Glomerular visceral epithelial cell (primary cell): ENCODE data around the gene ANO7.
"Not testable (repeated sequence)": the region's sequence is repeated elsewhere in the genome, so short reads cannot be mapped to it uniquely, and the experiment has no call there.

Experiments
- DNase-seq: peaks from one replicate; pipeline ENCODE4 v3.0.0-alpha.2; 2016; ENCODE audit errors: extremely low spot score

The ANO7 gene

DNA sequence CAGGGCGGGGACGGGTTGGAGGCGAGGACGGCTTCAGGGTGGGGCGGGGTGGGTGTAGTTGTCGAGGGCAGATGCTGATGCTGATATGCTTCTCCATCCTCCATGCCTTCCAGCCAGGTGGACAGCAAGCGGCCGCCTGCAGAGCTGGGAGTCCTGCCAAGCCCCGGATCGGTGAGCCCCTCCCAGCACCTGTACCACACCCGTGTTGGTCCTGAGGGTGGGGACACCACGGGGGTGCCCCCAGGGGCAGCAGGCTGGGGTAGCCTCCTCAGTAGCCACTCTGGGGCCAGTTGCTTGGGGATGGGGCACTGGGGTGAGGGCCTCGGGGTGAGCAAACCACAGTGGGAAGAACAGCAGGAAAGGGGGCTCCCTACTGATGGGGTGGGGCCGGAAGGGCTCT, 2.6 kb downstream of the ANO7 start:
- no peak for DNase-seq

DNA sequence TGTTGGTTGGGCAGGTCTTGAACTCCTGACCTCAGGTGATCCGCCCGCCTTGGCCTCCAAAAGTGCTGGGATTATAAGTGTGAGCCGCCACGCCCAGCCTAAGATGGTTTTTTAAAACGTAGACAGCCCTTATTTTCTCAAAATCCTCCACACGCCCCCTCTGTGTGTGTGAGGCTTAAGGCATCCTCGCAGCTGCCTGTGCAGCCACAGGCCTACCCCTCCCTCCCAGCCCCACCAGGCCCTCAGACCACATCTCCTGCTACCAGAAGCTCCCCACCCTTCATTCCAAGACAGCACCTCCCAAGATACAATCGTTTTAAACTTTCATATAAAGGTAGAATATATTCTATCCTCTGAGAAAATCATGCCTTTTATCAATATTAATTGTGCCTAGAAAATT, 4.8 kb downstream of the ANO7 start:
- DNase-seq: no peak

DNA sequence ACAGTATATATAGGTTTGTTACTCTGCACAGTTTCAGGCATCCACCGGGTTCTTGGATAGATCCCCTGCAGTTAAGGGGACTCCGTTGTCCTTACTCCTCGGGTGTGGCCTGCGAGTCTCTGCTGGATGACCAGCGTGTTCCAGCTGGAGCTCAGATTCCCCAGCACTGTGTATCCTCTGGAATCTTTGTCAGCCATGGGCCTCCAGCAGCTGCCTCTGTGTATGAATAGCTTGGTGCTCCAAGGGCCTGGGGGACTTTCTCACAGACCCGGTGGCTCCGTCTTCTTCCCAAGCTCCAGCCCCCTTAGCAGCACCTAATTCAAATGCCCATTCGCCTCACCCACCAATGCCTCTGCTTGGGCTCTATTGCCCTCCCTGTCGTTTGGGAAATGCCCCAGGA, 6.3 kb downstream of the ANO7 start:
- DNase-seq: no peak

DNA sequence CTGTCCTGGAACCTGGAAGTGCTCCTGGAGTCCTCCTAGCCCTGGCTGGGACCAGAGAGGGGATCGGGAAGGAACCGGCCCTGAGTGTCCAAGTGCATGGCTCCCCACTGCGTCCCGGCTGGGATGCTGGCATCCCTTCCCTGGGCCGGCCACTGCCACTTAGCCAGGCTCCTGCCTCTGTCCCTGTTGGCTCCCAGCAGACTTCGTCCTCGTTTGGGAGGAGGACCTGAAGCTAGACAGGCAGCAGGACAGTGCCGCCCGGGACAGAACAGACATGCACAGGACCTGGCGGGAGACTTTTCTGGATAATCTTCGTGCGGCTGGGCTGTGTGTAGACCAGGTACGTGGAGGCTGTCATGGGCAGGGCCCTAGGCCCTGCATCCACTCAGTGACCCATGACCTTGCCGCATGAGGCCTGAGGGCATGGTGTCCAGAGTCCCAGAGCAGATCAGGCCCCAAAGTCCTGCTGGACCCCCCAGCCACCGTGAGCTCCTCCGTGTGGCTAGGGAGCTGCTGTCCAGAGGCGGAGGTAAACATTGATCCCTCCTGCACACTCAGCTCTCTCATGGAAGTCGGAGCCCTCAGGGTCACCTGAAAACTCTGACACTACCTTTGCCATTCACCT, 7.1 kb downstream of the ANO7 start:
- no peak for DNase-seq

DNA sequence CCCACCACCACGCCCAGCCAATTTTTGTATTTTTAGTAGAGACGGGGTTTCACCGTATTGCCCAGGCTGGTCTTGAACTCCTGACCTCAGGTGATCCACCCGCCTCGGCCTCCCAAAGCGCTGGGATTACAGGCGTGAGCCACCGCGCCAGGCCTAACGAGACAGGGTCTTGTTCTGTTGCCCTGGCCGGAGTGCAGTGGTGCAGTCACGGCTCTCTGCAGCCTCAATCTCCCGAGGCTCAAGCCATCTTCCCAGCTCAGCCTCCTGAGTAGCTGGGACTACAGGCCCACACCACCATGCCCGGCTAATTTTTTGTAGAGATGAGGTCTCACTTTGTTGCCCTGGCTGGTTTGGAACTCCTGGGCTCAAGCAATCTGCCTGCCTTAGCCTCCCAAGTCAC, 8.8 kb downstream of the ANO7 start:
- not testable (repeated sequence) for DNase-seq

DNA sequence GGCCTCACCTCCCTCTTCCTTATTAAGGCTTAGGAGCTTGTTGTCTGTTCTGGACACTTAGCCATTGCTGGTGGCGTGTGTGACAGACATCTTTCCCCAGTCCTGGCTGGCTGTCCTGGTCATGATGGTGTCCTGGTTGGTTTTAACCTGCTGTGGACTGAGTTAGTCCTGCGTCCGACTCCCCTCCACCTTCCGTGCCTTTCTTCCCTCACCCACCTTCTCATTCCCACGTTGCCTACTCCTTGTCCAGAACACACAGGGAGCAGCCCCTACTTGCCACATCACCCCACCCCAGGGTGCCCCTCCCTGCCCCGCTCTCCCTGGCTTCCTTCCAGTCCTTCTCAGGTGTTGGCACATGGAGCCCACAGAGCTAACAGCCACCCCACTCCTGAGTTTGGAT, 9.5 kb downstream of the ANO7 start:
- DNase-seq: no peak

DNA sequence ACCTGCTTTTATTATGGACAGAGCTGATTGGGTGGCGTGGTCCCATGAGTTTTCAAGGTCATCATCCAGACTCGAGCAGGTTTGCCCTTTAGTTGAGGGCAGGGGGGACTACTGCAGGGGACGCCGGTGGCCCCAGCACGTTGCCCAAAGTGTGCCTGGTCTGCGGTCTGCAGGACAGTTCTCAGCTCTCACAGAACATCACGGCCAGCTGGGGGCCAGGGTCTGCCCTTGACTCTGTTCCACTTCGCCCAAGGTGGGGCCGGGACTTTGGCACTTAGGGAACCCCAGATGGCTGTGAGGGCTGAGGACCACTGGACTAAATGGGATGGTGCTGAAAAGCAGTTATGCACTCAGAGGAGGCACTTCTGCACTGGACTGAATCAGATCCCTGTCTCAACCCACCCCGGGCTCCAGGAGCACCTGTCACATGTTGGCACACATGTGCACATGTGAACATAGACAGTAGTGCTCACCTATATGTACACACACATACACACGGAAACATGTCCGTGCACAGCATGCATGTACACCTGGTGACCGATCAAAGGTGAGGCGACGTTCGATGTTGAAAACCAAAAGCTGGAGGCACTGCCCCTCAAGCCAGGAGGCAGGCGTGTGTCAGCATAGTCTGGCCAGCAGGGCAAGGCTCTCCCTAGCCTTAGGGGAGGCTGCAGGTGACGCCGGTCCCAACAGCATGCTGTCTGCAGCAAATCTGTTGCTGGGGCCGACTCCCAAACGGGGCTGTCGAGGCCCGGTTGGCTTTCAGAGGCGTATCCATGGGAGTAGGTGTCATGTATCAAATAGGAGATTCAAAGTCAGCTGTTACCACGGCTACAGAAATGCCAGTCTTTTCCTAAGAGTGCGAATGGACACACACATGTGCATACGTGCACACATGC, 10.2 kb downstream of the ANO7 start:
- no peak for DNase-seq

DNA sequence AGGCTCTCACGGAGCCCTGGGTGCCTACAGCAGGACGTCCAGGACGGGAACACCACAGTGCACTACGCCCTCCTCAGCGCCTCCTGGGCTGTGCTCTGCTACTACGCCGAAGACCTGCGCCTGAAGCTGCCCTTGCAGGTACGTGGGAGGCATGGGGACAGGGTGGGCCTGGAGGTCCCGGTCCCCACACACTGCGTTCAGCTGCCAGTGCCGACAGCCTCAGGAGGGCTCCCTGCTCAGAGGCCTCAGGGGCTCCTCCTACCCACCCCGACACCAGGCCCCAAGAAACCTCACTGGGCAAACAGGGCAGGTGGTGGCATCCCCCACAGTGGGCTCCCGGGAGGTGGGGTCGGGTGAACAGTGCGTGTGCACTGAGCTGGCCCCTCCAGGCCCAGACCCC, 10.8 kb downstream of the ANO7 start:
- no peak for DNase-seq

DNA sequence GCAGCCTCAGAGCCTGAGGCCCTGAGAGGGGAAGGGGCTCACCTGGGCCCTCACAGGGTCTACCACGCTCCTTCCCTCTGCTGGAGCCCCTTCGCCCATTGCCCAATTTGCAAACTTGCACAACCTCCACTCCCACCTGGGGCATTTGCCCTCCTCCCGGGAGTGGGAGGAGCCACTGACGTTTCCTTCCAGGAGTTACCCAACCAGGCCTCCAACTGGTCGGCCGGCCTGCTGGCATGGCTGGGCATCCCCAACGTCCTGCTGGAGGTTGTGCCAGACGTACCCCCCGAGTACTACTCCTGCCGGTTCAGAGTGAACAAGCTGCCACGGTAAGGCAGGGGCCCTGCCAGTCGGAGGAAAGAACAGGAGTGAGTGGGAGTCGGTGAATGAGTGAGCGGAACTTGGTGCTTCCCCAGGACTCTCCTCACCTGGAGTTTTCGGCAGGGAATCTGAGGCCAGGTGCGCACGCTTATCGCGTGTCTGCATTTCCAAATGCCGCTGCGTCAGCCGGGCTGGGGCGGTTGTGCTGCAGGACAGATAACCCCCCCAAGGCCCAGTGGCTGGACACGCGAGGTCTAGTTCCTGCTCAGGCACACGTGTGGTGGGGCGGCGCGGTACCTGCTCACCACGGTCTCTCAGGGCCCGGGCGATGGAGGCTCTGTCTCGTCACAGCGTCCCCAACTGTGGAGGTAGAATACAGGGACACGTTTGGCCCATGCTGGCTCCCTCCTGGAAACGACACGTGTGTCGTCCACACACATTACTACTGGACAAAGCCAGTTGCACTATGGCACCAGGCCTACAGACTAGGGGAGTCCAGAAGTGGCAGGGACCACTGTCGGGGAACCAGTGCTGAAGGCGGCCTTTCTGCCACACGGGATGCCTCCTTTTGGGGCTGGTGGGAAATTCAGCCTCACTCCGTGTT, 11.7 kb downstream of the ANO7 start:
- no peak for DNase-seq

DNA sequence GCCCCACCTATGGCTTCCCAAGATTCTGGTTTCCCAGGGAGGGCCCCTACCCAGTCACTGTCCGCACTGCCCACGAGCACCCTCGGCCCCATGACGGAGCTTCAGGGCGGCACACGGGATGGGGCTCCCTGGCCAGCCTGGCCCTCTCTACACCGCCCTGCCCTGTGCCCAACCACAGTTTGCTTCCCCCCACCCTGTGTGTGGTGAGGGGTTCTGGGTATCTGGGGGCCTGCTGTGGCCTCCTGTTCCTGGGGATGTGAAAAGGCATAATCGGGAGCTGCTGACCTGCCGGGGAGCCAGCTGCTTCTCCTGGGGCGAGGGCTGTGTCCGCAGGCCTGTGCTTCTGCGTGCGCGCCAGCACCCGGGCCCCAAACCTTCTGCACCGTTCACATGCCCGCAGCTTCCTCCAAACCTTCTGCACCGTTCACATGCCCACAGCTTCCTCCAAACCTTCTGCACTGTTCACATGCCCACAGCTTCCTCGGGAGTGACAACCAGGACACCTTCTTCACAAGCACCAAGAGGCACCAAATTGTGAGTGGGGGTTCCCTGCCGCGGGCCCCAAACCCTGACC, 12.4 kb downstream of the ANO7 start:
- no peak for DNase-seq

DNA sequence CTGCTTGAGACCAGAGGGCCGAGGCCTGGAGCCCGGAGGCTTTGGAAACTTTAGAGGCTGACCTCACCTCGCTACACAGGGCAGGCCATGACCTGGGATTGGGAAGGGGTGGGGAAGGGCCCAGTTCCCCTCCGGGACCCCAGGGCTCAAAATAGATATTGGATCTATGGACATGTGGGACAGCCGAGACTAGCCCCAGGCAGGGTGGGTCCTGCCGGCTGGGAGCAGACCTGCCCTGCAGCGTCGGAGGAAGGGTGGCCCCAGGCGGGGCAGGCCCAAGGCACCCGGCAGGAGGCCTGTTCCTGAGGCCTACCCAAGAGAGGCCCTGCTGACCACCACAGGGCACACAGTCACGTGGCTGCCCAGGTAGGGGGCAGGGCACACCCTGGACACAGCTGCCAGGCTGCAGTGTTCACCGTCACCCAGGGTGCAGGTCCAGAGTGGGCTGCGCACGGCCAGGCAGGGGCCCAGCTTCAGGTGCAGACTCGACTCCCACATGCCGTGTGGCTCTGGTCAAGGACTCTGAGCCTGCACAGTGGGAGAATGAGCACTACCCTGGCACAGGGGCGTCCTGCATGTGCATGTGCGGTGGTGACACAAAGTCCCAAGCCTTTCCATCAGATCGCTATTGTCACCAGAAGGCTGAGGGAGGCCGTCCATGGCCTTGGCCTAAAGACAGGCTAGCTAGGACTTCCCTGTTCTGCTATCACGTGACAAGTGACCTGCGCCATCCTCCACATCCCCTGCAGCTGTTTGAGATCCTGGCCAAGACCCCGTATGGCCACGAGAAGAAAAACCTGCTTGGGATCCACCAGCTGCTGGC, 13.2 kb downstream of the ANO7 start:
- no peak for DNase-seq

DNA sequence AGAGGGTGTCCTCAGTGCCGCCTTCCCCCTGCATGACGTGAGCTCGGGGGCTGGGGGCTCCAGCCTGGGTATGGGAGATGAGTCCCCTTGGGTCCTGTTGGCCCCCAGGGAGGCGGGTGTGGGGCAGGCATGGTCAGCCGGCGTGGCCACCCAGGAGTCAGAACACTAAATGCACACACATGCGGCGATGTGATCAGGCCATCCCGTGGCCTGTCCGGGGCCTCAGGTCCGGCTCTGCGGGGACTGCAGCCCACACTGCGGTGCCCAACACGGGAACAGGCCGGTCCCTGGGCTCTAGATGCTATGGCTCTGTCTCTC, 13.8 kb downstream of the ANO7 start:
- DNase-seq: no peak

DNA sequence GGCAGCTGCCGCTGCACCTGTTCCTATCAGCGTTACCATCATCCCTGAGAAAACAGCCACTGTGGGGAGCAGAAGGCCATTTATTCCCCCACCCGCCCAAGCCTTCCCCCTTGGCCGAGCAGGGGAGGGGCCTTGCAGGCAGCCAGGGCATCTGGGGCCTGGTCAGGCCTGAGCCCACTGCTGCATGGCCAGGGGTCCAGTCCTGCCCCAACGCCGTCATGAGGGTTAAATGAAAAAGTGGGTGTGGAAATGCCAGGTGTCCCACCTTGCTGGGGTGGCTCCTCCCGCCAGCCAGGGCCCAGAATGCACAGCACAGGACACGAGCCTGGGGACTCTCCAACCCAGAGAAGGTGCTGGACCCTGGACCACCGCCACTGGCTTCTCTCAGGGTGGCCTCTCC, 14.2 kb downstream of the ANO7 start:
- DNase-seq: no peak

DNA sequence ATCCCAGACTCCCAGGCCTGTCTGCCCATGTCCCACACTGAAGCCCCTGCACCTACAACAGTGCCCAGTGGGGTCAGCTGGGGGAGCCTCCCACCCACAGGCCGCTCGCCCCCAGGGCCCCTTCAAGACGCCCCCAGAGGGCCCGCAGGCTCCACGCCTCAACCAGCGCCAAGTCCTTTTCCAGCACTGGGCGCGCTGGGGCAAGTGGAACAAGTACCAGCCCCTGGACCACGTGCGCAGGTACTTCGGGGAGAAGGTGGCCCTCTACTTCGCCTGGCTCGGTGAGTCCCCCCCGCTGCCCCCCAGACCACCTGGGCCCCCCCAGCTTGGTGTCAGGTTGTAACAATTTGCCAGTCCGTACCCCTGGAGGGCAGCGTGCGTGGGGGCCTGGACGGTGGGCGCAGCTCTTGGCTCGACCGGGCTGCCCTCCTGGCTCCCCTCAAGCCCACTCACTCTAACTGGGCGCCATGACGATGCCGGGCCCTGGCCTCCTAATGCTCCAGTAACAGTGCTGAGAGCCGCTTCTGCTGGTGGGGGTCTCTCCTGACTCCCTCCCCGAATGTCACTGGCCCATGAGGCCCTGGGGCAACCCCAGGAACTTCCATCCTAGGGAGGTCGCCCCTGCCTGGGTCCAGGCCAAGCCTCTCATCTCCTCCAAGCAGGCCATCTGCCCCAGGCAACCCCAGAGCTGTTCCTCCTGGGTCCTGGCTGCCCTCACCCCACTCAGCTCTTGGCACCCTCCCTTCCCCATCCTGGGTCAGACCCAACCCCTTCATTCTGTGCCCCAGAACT, 14.9 kb downstream of the ANO7 start:
- no peak for DNase-seq

DNA sequence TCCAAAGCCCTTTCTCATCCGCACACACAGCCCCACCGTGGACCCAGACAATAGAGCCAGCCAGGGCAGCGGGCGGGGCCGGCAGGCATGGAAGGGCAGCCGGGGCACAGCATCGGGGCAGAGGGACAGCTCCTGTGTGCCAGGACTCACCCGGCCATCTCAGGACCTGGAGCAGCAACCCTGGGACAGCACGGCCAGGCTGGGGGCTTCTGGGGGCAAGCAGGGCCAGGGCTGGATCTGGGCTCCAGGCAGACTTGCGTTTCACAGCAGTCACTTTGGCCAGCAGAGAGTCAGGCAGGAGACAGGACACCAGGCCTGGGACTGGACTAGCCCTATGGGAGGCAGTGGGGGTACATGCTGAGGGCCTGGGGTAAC, 15.5 kb downstream of the ANO7 start:
- no peak for DNase-seq

DNA sequence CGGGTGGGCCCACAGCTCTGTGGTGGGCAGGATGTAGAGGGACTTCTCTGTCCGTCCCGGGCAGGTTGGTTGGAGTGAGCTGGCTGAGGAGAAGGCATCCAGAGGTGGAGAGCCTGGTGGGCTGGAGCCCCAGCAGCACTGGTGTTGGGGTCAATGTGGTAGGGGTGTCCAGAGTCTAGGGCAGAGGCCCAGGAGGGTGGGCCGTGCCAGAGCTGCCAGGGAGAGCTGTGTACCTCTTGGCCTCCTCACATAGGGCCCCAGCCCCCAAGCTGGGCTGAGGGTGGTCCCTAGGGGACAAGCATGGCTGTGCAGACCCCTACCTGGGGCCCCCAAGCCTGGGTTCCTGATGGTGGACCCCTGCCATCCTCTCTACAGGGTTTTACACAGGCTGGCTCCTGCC, 16.0 kb downstream of the ANO7 start:
- DNase-seq: no peak

DNA sequence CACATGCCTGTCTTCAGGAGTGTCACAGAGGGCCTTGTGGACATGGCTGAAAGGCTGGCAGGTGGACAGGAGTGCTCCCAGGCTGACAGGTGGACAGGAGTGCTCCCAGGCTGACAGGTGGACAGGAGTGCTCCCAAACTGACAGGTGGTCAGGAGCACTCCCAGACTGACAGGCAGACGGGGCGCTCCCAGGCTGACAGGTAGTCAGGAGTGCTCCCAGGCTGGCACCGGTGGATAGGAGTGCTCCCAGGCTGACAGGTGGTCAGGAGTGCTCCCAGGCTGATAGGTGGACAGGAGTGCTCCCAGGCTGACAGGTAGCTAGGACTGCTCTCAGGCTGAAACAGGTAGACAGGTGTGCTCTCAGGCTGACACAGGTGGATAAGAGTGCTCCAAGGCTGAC, 16.6 kb downstream of the ANO7 start:
- no peak for DNase-seq

DNA sequence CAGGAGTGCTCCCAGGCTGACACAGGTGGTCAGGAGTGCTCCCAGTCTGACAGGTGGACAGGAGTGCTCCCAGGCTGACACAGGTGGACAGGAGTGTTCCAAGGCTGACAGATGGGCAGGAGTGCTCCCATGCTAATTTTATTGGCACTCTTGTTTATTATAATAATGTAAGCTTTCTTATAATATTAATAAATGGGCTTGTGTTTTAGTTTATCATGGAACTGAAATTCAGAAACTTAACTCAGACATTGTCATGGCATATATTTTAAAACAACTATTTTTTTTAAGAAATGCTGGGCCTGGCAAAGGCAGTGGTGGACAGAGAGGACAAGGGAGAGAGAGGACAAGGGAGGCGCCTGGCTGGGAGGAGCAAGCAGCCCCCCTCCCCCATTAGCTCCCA, 18.7 kb downstream of the ANO7 start:
- DNase-seq: no peak

DNA sequence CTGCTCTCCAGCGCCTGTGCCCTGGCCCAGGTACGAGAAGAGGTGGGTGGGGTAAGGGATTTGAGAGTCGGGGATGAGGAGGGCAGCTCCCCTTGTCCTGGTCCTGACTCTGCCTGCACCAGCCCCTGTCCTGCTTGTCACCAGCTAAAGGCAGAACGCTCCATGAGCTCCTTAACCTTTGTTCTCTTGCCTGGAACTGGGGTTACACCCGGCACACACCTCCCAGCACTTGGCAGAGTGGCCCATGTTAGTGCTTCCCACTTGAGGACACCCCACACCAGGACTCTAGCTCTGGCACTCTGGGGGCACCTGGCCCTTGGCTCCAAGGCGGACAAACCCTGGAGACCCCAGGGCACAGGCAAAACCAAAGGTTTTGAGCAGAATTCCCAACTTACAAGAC, 19.2 kb downstream of the ANO7 start:
- no peak for DNase-seq

DNA sequence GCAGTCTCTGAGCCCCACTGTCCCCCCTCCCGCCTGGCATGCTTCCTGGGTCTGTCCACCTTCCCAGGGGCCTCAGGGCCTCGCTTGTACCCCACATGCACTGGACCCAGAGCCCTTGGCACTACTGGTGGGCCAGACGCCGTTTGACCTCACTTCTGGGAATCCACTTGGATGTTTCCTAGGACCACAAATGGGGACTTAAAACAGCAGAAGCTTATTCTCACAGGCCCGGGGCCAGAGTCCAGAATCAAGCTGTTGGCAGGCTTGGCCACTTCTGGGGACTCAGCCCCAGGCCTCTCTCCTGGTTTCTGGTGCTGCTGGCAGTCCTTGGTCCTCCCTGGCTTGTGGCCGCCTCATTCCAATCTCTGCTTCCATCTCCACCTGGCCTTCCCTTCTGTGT, 19.6 kb downstream of the ANO7 start:
- no peak for DNase-seq

DNA sequence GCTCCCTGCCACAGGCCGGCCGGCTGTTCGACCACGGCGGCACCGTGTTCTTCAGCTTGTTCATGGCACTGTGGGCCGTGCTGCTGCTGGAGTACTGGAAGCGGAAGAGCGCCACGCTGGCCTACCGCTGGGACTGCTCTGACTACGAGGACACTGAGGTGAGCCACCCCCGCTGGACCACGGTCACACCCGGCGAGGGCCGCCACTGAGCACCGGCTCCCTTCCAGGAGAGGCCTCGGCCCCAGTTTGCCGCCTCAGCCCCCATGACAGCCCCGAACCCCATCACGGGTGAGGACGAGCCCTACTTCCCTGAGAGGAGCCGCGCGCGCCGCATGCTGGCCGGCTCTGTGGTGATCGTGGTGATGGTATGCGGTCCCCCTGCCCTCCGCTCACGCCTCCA, 20.8 kb downstream of the ANO7 start:
- no peak for DNase-seq
